Measurements from ENCODE around the gene PHF21A.

The PHF21A gene

DNA sequence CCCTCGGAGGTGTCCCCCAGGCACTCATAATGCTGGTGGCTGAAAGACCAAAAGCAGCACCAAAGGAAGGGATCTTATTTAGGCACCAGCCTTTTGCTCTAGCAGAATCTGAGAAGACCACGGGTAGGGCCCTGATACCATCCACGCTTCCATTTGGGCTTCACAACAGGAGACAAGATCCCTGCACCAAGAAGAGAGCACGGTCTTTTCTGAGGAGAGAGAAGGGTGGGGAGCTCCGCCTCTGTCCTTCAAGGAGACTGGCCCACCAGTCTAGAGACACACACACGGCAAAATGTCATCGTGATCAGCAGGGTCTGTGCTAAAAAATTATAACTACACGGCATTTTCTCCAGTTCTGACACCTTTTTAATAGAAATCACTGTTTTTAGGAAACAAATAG is 189.0 kb downstream of the PHF21A start:
- no peak for DNase-seq

GRCh38 chr11:45931739-45932138 is 189.5 kb downstream of the PHF21A start:
- DNase-seq: no peak

DNA sequence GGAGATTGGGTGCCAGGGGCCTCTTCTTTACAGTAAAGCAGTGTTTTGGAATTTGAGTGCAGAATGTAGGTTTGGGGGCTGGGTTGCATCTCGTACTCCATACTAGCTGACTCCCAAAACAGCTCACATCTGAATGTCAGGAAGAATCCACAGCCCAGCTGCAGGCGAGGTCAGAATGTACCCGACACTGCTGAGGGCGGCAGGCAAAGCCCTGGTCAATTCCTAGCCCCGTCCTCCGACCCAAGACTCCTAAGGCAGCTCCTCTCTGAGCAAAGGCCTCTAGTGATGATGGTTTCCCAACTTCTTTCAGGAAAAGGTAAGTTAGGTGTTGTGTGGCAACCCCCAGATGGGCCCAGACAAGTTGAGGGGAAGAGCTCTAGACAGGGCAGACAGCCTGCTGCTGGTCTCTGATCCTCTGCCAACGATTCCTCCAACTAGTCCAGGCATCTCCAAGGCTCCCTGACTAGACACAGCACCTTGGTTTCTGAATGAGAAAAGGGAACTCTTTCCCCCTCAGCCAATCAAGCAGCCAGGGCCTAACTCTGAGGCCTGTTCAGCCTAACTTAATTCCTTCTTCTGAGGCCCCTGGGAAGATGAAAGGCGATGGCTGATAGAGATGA is 190.2 kb downstream of the PHF21A start:
- DNase-seq: no peak

GRCh38 chr11:45930031-45930794 is 191.0 kb downstream of the PHF21A start:
- no peak for DNase-seq

- DNase-seq: no peak
These were observed 191.7 kb downstream of the PHF21A start for GRCh38 chr11:45929486-45930030.

GRCh38 chr11:45928535-45929215 is 192.6 kb downstream of the PHF21A start:
- DNase-seq: no peak

DNA sequence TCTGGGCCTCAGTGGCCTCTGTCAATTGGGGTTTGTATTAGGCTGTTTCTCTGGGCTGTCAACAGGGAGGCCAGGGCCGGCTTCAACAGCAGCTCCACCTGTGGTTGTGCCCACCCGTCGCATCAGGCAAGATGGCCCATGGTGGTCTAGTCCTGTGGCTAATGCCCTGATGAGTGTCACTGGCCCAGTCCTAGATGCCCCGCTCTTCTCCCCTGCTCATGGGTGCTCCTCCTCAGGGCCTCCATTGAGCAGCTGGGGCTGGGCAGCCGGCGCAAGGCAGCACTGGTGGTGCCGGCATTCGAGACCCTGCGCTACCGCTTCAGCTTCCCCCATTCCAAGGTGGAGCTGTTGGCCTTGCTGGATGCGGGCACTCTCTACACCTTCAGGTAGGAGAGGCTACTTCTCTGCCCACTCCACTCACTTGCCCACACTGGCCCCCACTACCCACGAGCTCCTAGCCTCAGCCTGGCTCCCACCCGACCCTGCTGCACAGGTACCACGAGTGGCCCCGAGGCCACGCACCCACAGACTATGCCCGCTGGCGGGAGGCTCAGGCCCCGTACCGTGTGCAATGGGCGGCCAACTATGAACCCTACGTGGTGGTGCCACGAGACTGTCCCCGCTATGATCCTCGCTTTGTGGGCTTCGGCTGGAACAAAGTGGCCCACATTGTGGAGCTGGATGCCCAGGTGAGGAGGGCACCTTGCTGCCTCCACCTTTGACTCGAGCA is 193.4 kb downstream of the PHF21A start:
- no peak for DNase-seq

DNA sequence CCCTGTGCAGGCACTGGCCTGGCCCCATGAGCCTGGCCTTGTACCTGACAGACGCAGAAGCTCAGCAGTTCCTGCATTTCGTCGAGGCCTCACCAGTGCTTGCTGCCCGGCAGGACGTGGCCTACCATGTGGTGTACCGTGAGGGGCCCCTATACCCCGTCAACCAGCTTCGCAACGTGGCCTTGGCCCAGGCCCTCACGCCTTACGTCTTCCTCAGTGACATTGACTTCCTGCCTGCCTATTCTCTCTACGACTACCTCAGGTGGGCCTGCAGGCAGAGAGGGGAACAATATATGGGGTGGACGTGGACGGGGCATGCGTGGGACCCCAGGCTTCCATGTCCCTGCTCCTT is 193.9 kb downstream of the PHF21A start:
- DNase-seq: no peak

- no peak for DNase-seq
These were observed 194.5 kb downstream of the PHF21A start for GRCh38 chr11:45926536-45927331.

DNA sequence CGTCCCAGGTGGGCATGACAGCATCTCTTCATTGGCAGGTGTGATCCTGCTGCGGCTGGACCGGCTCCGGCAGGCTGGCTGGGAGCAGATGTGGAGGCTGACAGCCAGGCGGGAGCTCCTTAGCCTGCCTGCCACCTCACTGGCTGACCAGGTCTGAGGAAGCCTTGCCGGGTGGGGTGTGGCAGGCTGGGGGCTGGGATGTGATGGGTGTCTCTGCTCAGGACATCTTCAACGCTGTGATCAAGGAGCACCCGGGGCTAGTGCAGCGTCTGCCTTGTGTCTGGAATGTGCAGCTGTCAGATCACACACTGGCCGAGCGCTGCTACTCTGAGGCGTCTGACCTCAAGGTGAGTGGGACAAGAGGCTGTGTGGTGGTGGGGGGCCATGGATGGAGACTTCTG is 195.3 kb downstream of the PHF21A start:
- no peak for DNase-seq

DNA sequence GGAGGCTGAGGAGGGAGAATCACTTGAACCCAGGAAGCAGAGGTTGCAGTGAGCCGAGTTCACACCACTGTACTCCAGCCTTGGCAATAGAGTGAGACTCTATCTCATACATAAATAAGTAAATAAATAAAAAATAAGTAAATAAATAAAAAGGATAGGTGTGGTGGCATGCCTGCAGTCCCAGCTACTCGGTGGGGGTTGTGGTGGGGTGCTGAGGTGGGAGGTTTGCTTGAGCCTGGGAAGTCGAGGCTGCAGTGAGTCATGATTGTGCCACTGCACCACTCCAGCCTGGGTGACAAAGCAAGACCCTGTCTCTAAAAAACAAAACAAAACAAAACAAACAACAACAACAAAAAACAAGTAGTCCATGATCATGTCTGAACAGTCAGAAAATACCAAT is 195.7 kb downstream of the PHF21A start:
- no peak for DNase-seq

- no peak for DNase-seq
These were observed 196.3 kb downstream of the PHF21A start for GRCh38 chr11:45924927-45925326.

- DNase-seq: no peak
These were observed 197.0 kb downstream of the PHF21A start for GRCh38 chr11:45924036-45924915.

DNA sequence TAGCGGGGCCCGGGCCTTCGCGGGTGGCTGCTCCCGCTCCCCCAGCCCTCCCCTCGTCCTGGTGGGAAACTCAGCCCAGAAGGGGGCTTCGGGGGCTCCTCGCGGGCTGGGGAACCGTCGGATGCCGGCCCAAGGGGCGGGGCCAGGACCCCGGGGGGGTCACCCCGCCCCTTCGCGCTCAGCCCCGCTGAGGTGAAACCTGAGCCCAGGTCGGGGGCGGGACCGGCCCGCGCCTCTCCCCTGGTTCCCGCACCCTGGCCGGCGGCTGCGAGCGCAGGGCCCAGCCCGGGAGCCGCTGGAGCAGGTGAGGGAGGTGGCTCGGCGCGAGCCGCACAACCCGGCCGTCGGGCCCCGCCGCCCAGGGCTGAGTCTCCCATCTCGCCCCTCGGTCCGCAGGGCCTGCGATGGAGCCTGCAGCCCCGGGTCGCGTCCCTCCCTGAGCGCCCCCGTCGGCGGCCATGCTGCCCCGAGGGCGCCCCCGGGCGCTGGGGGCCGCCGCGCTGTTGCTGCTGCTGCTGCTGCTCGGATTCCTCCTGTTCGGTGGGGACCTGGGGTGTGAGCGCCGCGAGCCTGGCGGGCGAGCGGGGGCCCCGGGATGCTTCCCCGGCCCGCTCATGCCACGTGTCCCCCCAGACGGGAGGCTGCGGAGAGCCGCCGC is 198.7 kb downstream of the PHF21A start, which contains the start of gene LARGE2:
Gene LARGE2, plus strand, starts transcription at position 232 of the 658 bp plus-strand sequence. Its CDS starts 227 bp downstream, at position 459.
- DNase-seq: no peak

DNA sequence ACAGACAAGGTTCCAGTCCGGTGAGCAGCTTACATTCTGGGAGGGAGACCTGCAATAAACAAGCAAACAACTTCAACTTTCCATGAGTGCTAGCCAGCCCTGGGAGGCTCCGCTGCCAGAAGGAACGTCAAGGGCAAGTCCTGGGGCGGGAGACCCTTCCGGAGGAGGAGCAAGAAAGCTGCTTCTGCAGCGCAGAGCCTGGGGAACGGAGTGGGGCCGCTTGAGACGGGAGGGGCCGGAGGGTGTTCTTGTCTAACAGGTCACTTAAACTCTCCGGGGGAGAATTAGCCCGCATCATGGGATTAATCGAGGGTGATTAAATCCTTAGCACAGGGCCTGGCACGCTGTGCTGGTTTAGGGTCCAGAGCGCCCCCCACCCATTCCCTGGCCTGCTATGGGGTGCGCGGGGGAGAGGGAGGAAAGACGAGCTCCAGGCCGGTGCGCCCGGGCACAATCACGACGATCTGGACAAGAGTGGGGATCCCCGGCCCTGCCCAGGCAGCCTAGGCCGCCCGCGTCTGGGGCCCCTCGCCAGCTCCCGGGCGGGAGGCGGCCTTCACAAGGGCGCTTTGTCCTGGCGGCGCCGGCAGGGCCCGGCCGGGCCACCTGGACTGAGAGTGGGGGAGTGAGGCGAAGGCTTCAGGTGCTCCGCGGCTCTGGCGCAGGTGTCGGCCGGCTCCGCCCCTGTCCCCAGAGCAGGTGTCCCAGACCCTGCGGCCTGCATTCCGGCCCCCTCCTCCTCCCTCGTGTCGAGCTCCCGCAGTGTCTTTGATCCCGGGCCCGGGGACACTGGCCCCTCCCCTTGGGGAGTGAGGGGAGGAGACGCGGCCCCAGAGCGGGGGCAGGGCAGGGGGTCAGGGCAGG is 199.5 kb downstream of the PHF21A start:
- no peak for DNase-seq

DNA sequence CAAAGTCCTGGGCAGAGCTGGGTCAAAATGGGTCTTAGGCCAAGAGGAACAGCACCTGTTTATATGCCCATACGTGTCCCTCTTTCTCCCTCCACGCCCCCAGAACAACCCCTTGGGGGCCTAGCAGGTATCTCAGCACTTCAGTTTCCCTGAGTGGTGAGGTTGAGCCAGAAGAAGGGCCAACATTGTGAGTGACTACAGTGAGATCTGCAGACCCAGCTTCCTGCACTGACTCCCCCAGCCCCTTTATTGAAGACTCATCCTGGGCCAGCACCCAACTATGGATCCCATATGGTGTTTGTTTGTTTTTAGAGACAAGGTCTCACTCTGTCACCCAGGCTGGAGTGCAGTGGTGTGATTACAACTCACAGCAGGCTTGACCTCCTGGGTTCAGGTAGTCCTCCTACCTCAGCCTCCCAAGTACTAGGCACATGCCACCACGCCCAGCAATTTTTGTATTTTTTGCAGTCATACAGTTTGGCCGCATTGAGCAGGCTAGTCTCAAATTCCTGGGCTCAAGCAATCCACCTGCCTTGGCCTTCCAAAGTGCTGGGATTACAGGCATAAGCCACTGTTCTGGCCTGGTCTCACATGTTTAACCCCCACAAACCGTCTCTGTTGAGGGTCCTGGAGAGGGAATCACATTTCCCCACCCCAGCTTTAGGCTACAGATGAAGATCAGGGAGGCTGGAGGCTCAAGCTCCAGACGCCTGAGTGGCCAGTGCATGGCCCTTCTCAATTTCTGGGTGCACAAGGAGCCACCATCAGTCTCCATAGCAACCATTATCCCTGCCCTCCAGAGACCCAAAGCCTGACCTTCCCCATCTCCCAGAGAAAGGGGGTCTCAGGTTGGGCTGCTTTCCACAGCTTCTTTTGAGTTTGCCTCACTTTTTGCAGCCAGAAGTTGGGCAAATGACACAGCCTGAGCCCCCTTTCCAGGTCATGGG is 200.4 kb downstream of the PHF21A start:
- DNase-seq: no peak

GRCh38 chr11:45919806-45920530 is 201.3 kb downstream of the PHF21A start:
- DNase-seq: no peak

Measured in AML-193 (cell line).